GM19438 (cell line): Measurements from ENCODE around the gene FAM3A.

Experiments
- ATAC-seq: cut with Tn5 transposase; IDR thresholded peaks from one replicate; pipeline ENCODE4 v1.9.1; 2021; ENCODE audit warnings: low read depth; ENCODE audit not compliant: unreplicated experiment

FAM3A gene

GRCh38 chrX:154464806-154465365, 51.1 kb downstream of the FAM3A start:
- ATAC-seq, result no peak

GRCh38 chrX:154463611-154464220, 52.3 kb downstream of the FAM3A start:
- ATAC-seq, result no peak

- no peak for ATAC-seq
Observed at GRCh38 chrX:154462396-154462795, 53.6 kb downstream of the FAM3A start.

- ATAC-seq, result no peak
Observed at GRCh38 chrX:154460326-154460725, 55.7 kb downstream of the FAM3A start.

- no peak for ATAC-seq
Observed at GRCh38 chrX:154459832-154460231, 56.2 kb downstream of the FAM3A start.

- ATAC-seq, result no peak
Observed at GRCh38 chrX:154458954-154459778, 56.9 kb downstream of the FAM3A start.

GRCh38 chrX:154458116-154458953, 57.7 kb downstream of the FAM3A start, which contains the start of gene PLXNA3:
Gene PLXNA3 (plus strand): TSS chrX:154458281. CDS start chrX:154460184, 1,903 bp downstream.
- ATAC-seq, result no peak

GRCh38 chrX:154457491-154458115, 58.4 kb downstream of the FAM3A start:
- ATAC-seq, result no peak
